GM12878 (cell line): ENCODE results near the gene F13A1.

Source experiments
- ATF7 ChIP-seq: fragments of 450-650 bp; IDR thresholded peaks from 2 replicates; pipeline ENCODE4 v1.6.1; 2016; ENCODE audit warnings: low read depth, mild to moderate bottlenecking
- CHD1 ChIP-seq: IDR thresholded peaks from 2 replicates; pipeline ENCODE4 v1.6.1; 2012; ENCODE audit warnings: low read depth, low read length, improper control_type of control experiment
- CTCF ChIP-seq, 3 experiments: IDR thresholded peaks in 2 of 3; conservative IDR thresholded peaks in 1 of 3; 2 replicates each; pipeline ENCODE4 v1.5.1; 2011; ENCODE audit warnings: low read depth in 3 of 3, low read length in 3 of 3, mild to moderate bottlenecking in 3 of 3, control low read depth in 2 of 3, moderate library complexity in 2 of 3, inconsistent platforms in 1 of 3, mixed read lengths in 1 of 3; ENCODE audit not compliant: control insufficient read depth in 2 of 3, insufficient read depth in 1 of 3; ENCODE audit errors: extremely low read depth in 1 of 3
- JUNB ChIP-seq: IDR thresholded peaks from 2 replicates; pipeline ENCODE4 v1.6.1; 2016; ENCODE audit warnings: antibody characterized with exemption, mild to moderate bottlenecking
- LARP7 ChIP-seq: fragments of 450-650 bp; IDR thresholded peaks from 2 replicates; pipeline ENCODE4 v1.6.1; 2017; ENCODE audit warnings: mild to moderate bottlenecking
- POLR2A ChIP-seq: IDR thresholded peaks from 2 replicates; pipeline ENCODE4 v1.6.1; 2011; ENCODE audit warnings: low read depth, mild to moderate bottlenecking, low read length
- SUPT20H ChIP-seq: IDR thresholded peaks from 2 replicates; pipeline ENCODE4 v1.6.1; 2011; ENCODE audit warnings: low read depth, mild to moderate bottlenecking, low read length, moderate library complexity, borderline replicate concordance; ENCODE audit not compliant: control insufficient read depth
- TF ChIP-seq, protein P1 (sequence below): IDR thresholded peaks from 2 replicates; pipeline ENCODE4 v1.6.1; 2011; ENCODE audit warnings: mild to moderate bottlenecking, low read depth, low read length, moderate library complexity; ENCODE audit not compliant: insufficient replicate concordance

- no peak for TF ChIP-seq SUPT20H
- TF ChIP-seq, protein P1, sequence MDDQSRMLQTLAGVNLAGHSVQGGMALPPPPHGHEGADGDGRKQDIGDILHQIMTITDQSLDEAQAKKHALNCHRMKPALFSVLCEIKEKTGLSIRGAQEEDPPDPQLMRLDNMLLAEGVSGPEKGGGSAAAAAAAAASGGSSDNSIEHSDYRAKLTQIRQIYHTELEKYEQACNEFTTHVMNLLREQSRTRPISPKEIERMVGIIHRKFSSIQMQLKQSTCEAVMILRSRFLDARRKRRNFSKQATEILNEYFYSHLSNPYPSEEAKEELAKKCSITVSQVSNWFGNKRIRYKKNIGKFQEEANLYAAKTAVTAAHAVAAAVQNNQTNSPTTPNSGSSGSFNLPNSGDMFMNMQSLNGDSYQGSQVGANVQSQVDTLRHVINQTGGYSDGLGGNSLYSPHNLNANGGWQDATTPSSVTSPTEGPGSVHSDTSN, result no peak
- TF ChIP-seq CTCF (IDR thresholded peaks at IDR 0.05 in 2 of 3, conservative IDR thresholded peaks at IDR 0.05 in 1 of 3; ENCODE audit: control insufficient read depth in 2 of 3, extremely low read depth in 1 of 3, insufficient read depth in 1 of 3, low read depth in 3 of 3, low read length in 3 of 3), result no peak
- no peak for TF ChIP-seq JUNB
- no peak for TF ChIP-seq CHD1
- no peak for TF ChIP-seq LARP7
- peak; percentile 28; the same call in 1 of the 2 replicates for TF ChIP-seq ATF7
- TF ChIP-seq POLR2A, result no peak
Observed at GRCh38 chr6:6284221-6284966, 36.1 kb downstream of the F13A1 start.
